NCI-H524 (cell line): ENCODE data around the gene KRT28.

Source experiments
- DNase-seq, 2 experiments: peaks; one replicate each; lab custom pipeline; 2025; lab: John Stamatoyannopoulos, UW

KRT28 gene

DNA sequence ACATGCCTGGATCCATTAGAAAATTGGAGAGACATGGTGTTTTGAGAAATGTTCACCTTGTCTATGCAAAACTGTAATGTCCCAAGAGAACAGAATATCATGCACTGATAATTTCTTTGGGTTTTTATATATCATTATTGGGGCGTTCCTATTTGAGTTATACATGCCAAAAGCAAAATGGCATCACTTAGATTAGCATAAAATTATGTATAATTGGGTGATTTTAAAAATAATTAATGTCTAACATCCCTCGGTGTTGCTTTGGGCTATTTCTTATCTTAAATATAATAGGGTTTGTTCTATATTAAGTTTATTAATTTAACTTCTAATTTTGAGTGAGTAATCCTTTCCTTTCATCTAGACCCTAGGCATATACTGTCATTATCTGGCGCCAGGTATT, at the start of gene KRT28:
TSS of gene KRT28 (minus strand) at position 101 of the 400 bp plus-strand sequence. CDS start at position 35, 66 bp downstream.
- no peak for DNase-seq

GRCh38 chr17:40848583-40849235, 49.0 kb upstream of the KRT28 start:
- DNase-seq: no peak

DNA sequence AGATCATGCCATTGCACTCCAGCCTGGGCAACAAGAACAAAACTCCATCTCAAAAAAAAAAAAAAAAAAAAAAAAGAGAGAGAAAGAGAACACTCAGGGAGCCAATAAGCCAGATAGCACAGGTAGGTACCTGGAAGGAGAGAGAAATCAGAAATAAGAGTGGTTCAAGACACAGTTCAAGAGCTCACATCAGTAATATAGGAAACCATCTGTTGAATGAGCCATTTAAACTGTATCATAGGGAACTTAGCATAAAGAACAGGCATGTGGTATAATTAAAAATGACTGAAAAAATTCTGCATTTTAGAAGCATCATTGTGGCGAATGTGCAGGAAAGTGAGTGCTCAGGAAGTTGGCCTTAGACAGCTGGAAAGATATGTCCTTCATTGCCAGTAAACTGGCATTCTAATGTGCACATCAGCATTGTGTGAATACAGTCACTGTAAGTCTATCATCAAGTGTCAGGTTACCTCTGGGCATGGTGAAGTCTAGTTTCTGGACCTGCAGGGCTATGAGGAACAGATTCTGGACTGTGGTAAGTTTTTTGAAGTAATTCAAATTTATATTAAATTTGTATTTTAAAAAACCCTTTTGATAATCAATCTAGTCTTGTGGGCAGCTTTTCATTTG, 46.9 kb upstream of the KRT28 start:
- DNase-seq: no peak

DNA sequence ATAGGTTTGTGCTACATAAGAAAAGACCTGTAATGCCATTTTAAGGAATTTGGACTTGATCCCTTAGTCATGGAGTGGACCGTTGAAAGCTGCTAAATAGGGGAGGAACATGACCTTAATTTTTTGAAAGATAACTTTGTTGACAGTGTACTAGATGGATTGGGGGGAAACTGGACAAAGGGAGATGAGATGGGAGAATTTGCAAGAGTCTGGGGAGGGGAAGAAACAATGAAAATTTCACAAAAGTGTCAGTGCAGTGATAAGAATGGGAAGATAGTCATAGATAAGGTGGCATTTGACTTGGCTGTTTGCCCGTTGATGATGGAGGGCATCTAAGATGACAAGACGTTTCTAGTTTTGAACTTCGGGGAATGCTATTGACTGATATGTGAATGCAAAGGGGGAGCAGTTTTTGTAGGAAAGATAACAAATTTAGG, 44.9 kb upstream of the KRT28 start:
- DNase-seq: no peak

GRCh38 chr17:40843242-40843641, 43.5 kb upstream of the KRT28 start:
- DNase-seq: no peak

DNA sequence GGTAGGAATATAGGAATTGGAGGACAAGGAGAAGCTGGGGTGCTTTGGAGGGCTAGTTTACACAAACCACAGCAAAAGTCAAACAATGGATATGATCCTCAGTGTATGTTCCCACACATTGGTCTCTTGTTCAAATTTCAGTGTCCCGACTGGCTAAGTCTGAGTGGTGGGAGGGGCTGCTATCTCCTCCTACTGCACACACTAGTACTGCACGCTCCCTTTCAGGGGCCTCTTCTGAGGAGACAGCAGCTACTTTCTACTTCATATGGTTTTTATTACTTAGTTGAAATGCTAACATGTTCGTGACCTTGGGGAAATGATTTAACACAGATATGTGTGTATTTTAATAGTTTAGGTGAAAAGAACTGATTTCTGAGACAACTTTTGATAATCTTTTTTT, 41.5 kb upstream of the KRT28 start:
- DNase-seq: no peak

GRCh38 chr17:40839194-40839593, 39.4 kb upstream of the KRT28 start:
- no peak for DNase-seq

DNA sequence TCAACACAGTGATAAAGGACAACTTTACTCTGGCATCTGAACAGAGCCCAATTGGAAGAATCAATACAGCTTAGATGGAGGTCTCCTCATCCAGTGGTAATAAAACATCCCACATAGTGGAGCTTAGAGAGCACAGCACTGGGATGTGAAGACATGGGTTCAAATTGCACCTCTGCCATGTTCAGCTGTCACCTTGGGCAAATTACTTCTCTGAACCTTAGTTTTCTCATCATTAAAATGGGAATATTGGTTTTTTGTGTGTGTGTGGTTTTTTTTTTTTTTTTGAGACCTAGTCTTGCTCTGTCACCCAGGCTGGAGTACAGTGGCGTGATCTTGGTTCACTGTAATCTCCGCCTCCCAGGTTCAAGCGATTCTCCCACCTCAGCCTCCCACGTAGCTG, 36.3 kb upstream of the KRT28 start:
- DNase-seq: no peak

DNA sequence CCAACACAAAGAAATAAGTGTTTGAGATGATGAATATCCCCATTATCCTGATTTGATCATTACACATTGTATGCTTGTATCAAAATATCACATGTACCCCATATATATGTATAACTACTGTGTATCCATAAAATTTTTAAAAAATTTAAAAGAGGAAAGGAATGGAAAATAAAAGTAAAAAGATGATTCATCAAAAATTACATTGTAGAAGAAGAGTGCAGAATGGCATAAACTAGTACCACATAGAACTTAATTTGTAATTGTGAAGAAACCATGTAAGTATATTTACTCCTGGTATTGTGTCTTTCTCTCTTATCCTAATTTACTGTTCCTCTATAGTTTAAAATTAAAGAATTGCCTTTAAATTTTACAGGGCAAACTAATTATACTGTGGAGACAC, 34.1 kb upstream of the KRT28 start:
- DNase-seq: no peak

DNA sequence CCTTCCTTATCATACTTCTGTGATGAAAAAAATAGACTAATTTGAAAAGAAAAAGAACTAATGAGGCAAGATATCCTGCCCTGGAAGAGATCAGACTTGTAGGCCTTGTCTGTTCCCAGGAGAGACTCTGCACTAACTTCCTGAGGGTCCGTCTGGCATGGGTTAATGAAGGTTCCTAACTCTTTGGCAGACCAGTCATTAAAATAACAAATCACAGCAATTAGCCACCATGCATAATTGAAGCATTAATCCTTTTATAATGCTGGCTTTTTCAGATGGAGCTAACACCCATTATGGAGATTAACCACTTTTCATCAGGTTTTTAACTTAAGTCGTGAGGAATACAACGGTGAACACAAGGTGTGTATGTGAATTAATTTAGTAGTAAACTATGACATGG, 33.1 kb upstream of the KRT28 start:
- DNase-seq: no peak

DNA sequence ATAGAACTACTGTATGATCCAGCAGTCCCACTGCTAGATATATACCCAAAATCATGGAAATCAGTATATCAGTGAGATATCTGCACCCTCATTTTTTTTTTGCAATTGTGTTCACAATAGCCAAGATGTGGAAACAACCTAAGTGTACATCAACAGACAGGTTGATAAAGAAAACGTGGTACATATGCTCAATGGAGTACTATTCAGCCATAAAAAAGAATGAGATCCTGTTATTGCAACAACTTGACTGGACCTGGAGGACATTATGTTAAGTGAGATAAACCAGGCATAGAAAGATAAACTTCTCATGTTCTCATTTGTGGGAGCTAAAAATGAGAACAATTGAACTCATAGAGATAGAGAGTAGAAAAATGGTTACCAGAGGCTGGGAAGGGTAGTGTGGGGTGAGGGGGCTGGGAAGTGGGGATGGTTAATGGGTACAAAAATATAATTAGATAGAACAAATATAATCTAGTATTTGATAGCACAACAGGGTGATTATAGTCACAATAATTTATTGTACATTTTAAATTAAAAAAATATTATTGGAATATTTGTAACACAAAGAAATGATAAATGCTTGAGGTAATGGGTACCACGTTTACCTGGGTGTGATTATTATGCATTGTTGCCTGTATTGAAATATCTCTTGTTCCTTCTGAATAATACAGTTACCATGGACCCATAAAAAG, 30.5 kb upstream of the KRT28 start:
- DNase-seq: no peak

- no peak for DNase-seq
Measured at GRCh38 chr17:40828454-40829044, 28.8 kb upstream of the KRT28 start.

DNA sequence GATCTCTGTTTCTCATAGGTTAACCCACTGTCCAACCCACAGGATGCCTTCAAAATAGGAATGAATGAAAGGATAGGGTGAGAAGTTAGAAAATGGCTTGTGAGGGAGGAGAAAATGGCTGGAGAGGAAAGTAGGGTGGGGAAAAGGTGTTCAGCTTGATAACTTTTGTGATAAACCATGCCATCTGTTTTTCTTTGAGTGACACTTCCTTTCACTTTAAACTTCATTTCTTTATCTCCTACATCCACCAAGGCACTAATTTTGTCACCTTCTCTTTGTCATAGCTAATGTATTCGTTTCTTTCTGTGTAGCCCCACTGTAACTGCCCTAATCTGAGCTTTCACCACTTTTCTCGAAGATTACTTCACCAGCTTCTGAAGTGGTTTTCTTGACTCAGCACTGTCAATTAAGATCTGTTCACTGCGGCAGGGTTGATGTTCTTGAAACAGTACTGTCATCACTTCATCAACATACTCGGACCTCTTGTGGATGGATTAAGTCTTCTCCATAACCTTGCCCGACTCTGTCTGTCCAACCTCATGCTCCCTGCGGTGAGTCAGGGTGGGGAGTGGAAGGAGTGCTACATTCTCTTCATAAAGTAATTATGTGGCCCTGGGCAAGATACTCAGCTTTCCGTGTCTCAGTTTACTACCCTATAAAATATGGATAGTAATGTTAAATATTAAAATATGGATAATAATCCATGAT, 28.1 kb upstream of the KRT28 start:
- DNase-seq: no peak

GRCh38 chr17:40825599-40825998, 25.8 kb upstream of the KRT28 start:
- no peak for DNase-seq

DNA sequence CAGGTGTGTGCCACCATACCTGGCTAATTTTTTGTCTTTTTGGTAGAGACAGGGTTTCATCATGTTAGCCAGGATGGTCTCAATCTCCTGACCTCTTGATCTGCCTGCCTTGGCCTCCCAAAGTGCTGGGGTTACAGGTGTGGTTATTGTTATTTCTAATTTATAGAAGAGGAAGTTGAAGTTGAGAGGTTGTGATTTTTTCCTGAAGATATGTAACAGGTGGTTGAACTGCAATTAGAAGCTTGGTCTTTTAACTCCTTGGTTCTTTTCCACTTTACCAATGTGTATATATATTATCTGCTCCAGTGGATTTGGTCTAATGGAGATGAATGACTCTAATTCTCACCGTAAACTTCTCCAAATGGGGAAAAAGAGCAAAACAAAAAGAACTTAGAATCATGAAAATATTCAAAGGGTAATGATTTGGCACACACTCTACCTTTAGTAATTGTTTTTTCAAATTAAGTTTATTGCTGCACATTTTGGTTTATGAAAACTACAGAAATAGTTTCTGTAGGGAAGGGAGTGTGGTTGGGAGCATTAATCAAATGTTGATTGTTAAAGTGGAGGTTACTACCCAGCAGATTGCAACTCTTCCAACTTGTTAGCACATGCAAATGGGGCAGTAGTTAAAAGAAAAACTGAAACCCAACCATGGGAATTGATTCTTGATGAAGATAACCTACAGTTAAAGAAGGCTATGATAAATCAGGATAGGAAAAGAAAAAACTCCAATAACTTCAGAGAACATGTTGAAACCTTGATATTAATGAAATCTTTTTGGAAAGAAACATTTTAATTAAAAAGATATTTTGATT, 24.5 kb upstream of the KRT28 start:
- no peak for DNase-seq

DNA sequence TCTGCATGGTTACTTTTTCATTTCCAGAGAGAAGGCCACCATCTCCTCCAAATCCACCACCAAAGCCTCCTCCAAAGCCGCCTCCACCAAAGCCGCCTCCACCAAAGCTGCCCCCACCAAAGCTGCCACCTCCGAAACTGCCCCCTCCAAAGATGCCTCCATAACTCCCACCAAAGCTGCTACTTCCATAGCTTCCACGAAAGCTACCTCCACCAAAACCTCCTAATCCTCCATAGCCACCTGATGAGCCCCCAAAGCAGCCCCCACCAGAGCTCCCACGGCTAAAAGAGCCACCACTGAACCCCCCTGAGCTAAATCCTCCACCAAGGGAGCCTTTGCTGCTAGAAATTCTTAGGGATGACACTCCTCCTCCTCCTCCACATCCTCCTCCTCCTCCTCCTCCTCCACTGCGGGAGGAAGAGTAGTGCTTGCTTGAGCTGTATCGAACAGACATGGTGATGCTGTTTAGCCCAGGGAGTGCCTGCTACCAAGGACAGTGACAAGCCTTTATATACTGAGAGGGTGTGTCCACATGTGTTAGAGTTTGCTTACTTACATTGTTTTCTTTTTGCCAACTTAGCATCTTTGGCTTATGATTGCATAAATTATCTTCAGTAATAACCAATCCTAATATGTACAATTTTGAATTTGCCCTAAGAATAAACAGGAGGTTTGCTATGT, 22.5 kb upstream of the KRT28 start, which contains the start of gene KRT10:
TSS of gene KRT10 (minus strand) at position 483 of the 681 bp plus-strand sequence. CDS start at position 454, 29 bp downstream.
- DNase-seq: no peak

- no peak for DNase-seq
Measured at GRCh38 chr17:40821536-40821935, 21.8 kb upstream of the KRT28 start.

DNA sequence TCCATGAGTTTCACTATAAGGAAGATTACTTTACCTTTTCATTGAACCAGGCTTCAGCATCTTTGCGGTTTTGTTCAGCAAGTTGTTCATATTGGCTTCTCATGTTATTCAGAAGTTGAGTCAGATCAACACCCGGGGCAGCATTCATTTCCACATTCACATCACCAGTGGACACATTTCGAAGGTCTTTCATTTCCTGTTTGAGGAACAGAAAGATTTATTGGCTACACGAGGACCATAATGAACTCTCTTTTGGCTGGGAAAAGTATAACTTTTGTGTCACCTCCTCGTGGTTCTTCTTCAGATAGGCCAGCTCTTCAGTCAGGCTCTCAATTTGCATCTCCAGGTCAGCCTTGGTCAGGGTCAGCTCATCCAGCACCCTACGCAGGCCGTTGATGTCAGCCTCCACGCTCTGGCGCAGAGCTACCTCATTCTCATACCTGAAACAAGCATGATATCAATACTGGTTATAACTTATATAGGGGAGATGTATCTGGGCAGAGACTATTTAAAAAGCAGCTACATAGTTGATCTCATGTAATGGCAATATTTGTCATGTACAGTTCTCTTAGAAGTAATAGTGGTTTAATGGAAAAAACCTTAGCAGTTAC, 20.6 kb upstream of the KRT28 start:
- DNase-seq: no peak

DNA sequence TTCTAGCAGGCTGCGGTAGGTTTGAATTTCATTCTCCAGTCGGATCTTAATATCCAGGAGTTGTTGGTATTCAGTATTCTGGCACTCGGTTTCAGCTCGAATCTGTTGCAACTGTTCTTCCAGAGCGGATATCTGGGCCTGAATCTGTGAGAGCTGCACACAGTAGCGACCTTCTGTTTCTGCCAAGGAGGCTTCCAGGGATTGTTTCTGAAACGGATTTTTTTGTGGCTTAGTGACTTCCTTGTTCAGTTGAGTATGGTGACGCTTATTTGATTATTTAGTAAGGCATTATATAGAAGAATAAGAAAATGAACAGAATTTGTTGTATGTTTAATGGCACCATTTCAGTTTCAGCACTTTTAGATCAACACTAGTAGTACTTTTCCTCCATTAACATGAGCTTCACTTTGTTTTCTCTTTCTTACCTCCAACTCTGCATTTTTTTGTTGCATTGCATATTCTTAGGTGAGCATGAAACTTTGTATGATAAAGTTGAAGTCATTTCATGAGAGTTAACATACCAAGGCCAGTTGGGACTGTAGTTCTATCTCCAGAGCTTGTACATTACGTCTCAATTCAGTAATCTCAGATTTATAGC, 19.9 kb upstream of the KRT28 start:
- no peak for DNase-seq
